A549 (cell line): Measurements from ENCODE around the gene TRIM51G.
"Not testable (repeated sequence)": the region's sequence is repeated elsewhere in the genome, so short reads cannot be mapped to it uniquely, and the experiment has no call there.

Experiments
- CHD2 ChIP-seq: fragments of 150-350 bp; IDR thresholded peaks from 2 replicates; pipeline ENCODE4 v1.6.1; 2014; ENCODE audit warnings: low read length; ENCODE audit not compliant: partially characterized antibody
- CTCF ChIP-seq: fragments of >200 bp; sonication (Bioruptor Twin); formaldehyde crosslinking; IDR thresholded peaks from 3 replicates; pipeline ENCODE4 v1.5.1; 2016
- EHF ChIP-seq: fragments of 250-450 bp; sonication (Bioruptor Pico); IDR thresholded peaks from 2 replicates; pipeline ENCODE4 v1.5.0; 2020; ENCODE audit warnings: mild to moderate bottlenecking
- EP300 ChIP-seq, 2 experiments: fragments of >200 bp; sonication (Bioruptor Twin); formaldehyde crosslinking; IDR thresholded peaks; 2 replicates in 1 of 2; 3 replicates in 1 of 2; pipeline ENCODE4 v1.6.1; 2016 to 2017
- KDM1A ChIP-seq: fragments of 200-600 bp; sonication (generic); IDR thresholded peaks from 2 replicates; pipeline ENCODE4 v1.6.1; 2016; ENCODE audit warnings: low read depth, mild to moderate bottlenecking
- MAFK ChIP-seq: fragments of 450-650 bp; IDR thresholded peaks from 2 replicates; pipeline ENCODE4 v1.6.1; 2014; ENCODE audit not compliant: partially characterized antibody
- MAX ChIP-seq: IDR thresholded peaks from 2 replicates; pipeline ENCODE4 v1.6.1; 2012
- MAZ ChIP-seq: fragments of 150-350 bp; IDR thresholded peaks from 2 replicates; pipeline ENCODE4 v1.6.1; 2014; ENCODE audit warnings: antibody characterized with exemption, low read depth, low read length, borderline replicate concordance
- POLR2A ChIP-seq: IDR thresholded peaks from 2 replicates; pipeline ENCODE4 v1.6.1; 2012; ENCODE audit warnings: mild to moderate bottlenecking, low read length
- SMC3 ChIP-seq: fragments of >200 bp; sonication (Bioruptor Twin); formaldehyde crosslinking; IDR thresholded peaks from 3 replicates; pipeline ENCODE4 v1.6.1; 2018; ENCODE audit warnings: inconsistent platforms
- ZFP36 ChIP-seq: fragments of 450-650 bp; IDR thresholded peaks from 2 replicates; pipeline ENCODE4 v1.6.1; 2014; ENCODE audit warnings: borderline replicate concordance; ENCODE audit not compliant: partially characterized antibody

- TF ChIP-seq KDM1A; ZFP36; CTCF; SMC3; EP300 (IDR thresholded peaks at IDR 0.05); POLR2A; EHF (CRISPR knock-in tag); MAFK; CHD2; MAZ; MAX: not testable (repeated sequence)
Measured at GRCh38 chr11:48955315-48956049, 28.2 kb downstream of the TRIM51G start.
